Body of pancreas (tissue), 4 donors: ENCODE data around the gene INTS2.

Experiments used
- CTCF ChIP-seq, 7 experiments: fragments of 450-650 bp in 4 of 7; fragments of 200-600 bp in 3 of 7; sonication (generic) in 3 of 7; IDR thresholded peaks; one replicate each; pipeline ENCODE4 v1.5.1; 2016 to 2019; ENCODE audit warnings: antibody characterized with exemption in 7 of 7
- POLR2A ChIP-seq, 3 donors: fragments of 450-650 bp; IDR thresholded peaks; one replicate each; pipeline ENCODE4 v1.6.1; 2016; ENCODE audit warnings: antibody characterized with exemption in 3 of 3, mild to moderate bottlenecking in 2 of 3

- TF ChIP-seq CTCF (IDR thresholded peaks at IDR 0.05) (no peak), POLR2A (IDR thresholded peaks at IDR 0.05) (no peak)
Measured at GRCh38 chr17:61928101-61928436, 287 bp upstream of the INTS2 start.
